Measurements from ENCODE around the gene KCNT1.

KCNT1 gene

DNA sequence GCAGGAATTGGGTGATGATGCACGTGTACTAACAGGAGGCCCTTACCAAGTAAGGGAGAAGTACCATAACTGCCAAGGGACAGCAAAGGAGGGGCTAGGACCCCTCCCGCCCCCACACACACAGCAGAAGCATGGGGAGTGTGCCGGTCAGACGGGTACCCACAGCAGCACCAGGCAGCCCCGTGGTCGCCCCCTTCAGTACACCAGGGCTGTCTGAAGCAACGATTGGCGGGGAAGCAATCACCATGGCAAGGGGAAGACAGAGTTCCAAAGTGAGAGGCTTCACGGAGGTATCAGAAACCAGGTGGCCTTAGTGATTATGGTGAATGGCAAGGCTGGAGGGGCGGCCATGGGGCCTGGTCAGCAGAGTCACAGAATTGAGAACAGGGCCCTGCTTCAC, 133.1 kb downstream of the KCNT1 start:
- DNase-seq (ENCODE audit: low spot score) = no peak
- H3K4me1 Mint-ChIP-seq (ENCODE audit: low read depth) = no peaks in the 10 kb centered on the region
- peaks cover 4% of the 10 kb centered on the region for H3K36me3 Mint-ChIP-seq (ENCODE audit: low read depth)
- H3K27ac Mint-ChIP-seq = no peak overlapping the region
- H3K9me3 Mint-ChIP-seq = no peaks in the 10 kb centered on the region
- no peaks in the 10 kb centered on the region for H3K27me3 Mint-ChIP-seq (ENCODE audit: low read depth)
- no peak overlapping the region for H3K4me3 Mint-ChIP-seq

DNA sequence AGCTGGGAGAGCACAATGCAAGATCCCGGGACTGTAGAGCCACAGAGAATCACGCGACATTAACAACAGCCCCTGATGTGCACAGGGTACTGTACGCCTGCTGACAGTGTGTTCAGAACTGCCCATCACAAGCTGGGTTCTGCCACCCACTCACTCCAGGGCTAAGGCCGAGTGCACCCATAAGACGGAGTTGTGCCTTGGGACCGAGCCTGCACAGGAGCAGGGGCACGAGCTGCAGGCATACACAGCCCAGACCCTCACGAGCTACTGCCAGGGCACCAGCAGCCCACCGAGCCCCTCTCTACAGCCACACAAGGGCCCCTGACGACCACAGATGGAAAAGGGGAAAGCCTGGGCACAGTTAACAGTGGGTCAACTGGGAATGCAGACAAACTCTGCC, 137.5 kb downstream of the KCNT1 start:
- DNase-seq (ENCODE audit: low spot score) = no peak
- H3K9me3 Mint-ChIP-seq = peaks cover 8% of the 10 kb centered on the region
- H3K27ac Mint-ChIP-seq = no peak overlapping the region
- H3K36me3 Mint-ChIP-seq (ENCODE audit: low read depth) = peaks cover 23% of the 10 kb centered on the region
- no peaks in the 10 kb centered on the region for H3K4me1 Mint-ChIP-seq (ENCODE audit: low read depth)
- H3K4me3 Mint-ChIP-seq = no peak overlapping the region
- no peaks in the 10 kb centered on the region for H3K27me3 Mint-ChIP-seq (ENCODE audit: low read depth)

DNA sequence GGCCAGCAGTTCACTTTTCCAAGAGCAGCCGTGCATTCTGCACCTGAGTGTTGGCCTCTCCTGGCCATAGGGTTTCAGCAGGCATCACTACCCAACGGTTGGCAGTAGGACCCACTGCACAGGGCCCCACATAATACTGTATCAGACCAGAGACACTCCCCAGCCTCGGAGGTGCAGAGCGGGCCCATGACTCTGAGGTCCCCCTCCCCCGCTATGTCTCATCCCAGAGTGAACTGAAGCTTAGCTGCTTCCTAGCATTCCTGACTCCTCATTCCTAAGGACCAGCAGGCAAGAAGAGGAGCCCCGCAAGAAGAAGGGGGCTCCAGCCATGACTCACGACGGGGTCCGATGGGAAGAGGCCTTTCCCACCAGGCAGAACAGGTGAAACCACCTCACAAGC, 138.1 kb downstream of the KCNT1 start:
- Mint-ChIP-seq H3K4me3 (no peak overlapping the region), H3K27ac (no peak overlapping the region), H3K27me3 (ENCODE audit: low read depth) (no peaks in the 10 kb centered on the region), H3K4me1 (ENCODE audit: low read depth) (no peaks in the 10 kb centered on the region), H3K9me3 (peaks cover 12% of the 10 kb centered on the region), H3K36me3 (ENCODE audit: low read depth) (peaks cover 29% of the 10 kb centered on the region)
- no peak for DNase-seq (ENCODE audit: low spot score)

DNA sequence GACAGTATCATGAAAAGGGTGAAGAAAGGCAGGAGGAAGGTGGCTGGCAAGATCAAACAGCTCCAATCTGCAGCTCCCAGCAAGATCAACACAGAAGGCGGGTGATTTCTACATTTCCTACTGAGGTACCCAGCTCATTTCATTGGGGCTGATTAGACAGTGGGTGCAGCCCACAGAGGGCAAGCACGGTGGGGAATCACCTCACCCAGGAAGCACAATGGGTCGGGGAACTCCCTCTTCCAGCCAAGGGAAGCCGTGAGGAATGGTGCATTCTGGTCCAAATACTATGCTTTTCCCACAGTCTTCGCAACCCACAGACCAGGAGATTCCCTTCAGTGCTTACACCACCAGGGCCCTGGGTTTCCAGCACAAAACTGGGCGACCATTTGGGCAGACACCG, 138.6 kb downstream of the KCNT1 start:
- H3K27ac Mint-ChIP-seq = no peak overlapping the region
- H3K36me3 Mint-ChIP-seq (ENCODE audit: low read depth) = peaks cover 33% of the 10 kb centered on the region
- H3K4me3 Mint-ChIP-seq = no peak overlapping the region
- no peak for DNase-seq (ENCODE audit: low spot score)
- H3K4me1 Mint-ChIP-seq (ENCODE audit: low read depth) = no peaks in the 10 kb centered on the region
- no peaks in the 10 kb centered on the region for H3K27me3 Mint-ChIP-seq (ENCODE audit: low read depth)
- H3K9me3 Mint-ChIP-seq = peaks cover 16% of the 10 kb centered on the region

All from T-helper 2 cell treated with Interferon-gamma antibody and Interleukin-4, amounts not matched to agents 5 μg/mL and 100 μg/mL, for 36 hours (primary cell).